K562 (cell line): ENCODE data around the gene CAMK2D. TPM values are rescaled to one million over a fixed set of nuclear protein-coding genes. Genes with fewer than 3 reads are reported as not detected.

Source experiments
- ATAC-seq: fragments of 200-7000 bp; cut with Tn5 transposase; 3 replicates; pipeline ENCODE4 v1.9.1; 2020; ENCODE audit warnings: moderate library complexity
- BruUV-seq: library from RNA; stranded (reverse); fragments of 400-500 nt; replicated peaks from 2 replicates; lab custom pipeline; 2021; lab: Mats Ljungman, UMichigan
- CTCF ChIA-PET: fragments of 300-600 bp; formaldehyde crosslinking; extraction: SDS; loops from one replicate; lab custom pipeline; 2021; ENCODE audit warnings: low intra/inter-chr PET ratio; lab: Yijun Ruan, JAX
- POLR2A ChIA-PET: fragments of 300-600, 350-650 bp; sonication (Branson Sonifier 250); formaldehyde crosslinking; extraction: SDS; loops from one replicate; lab custom pipeline; 2021; ENCODE audit warnings: antibody characterized with exemption, inconsistent platforms; lab: Yijun Ruan, JAX
- DNase-seq, 4 experiments: peaks; one replicate each; pipeline versions ENCODE4 v3.0.0 to v3.0.0-alpha.2; 2011 to 2018; ENCODE audit warnings: low spot score in 3 of 4, mixed read lengths in 3 of 4; ENCODE audit errors: extremely low read depth in 1 of 4
- FAIRE-seq: peaks from 2 replicates; lab custom pipeline; 2011; peaks lifted over from hg19 to GRCh38; lab: Jason Lieb, UNC
- H2AFZ ChIP-seq: 2 replicates; pipeline ENCODE4 v1.6.0; 2011; ENCODE audit warnings: low read depth, low read length, control low read depth, inconsistent platforms
- H3K27ac ChIP-seq: fragments of 200-600 bp; 3 replicates; pipeline ENCODE4 v1.8.0; 2011; ENCODE audit warnings: low read depth, mild to moderate bottlenecking, control low read depth, inconsistent platforms, low read length, moderate library complexity, mixed read lengths; ENCODE audit errors: extremely low read depth
- H3K27me3 ChIP-seq, 2 experiments: fragments of 300-600 bp in 1 of 2; 2 replicates in 1 of 2; 3 replicates in 1 of 2; pipeline versions ENCODE4 v1.6.0 to v1.8.0; 2011; ENCODE audit warnings: inconsistent platforms in 2 of 2, low read length in 2 of 2, mild to moderate bottlenecking in 1 of 2, mixed read lengths in 1 of 2, moderate library complexity in 1 of 2; ENCODE audit not compliant: control insufficient read depth in 2 of 2, insufficient read depth in 2 of 2
- H3K36me3 ChIP-seq: fragments of 300-600 bp; 3 replicates; pipeline ENCODE4 v1.8.0; 2011; ENCODE audit warnings: mild to moderate bottlenecking, low read length, inconsistent platforms; ENCODE audit not compliant: control insufficient read depth, insufficient read depth
- H3K4me1 ChIP-seq, 2 experiments: fragments of 200-600 bp in 1 of 2; replicated peaks in 1 of 2; 2 replicates in 1 of 2; 3 replicates in 1 of 2; pipeline versions ENCODE4 v1.5.1 to v1.8.0; 2011; ENCODE audit warnings: inconsistent platforms in 2 of 2, low read length in 2 of 2, mild to moderate bottlenecking in 1 of 2, mixed read lengths in 1 of 2, moderate library complexity in 1 of 2; ENCODE audit not compliant: control insufficient read depth in 2 of 2, insufficient read depth in 2 of 2
- H3K4me2 ChIP-seq: 2 replicates; pipeline ENCODE4 v1.6.1; 2011; ENCODE audit warnings: low read length, control low read depth, inconsistent platforms, mixed read lengths; ENCODE audit not compliant: insufficient read depth
- H3K4me3 ChIP-seq: fragments of 200-600 bp; sonication (generic), shearing (Covaris generic); 2 replicates; pipeline ENCODE4 v1.5.1; 2016; ENCODE audit warnings: control low read depth, inconsistent platforms
- H3K79me2 ChIP-seq: fragments of 200-600 bp; 3 replicates; pipeline ENCODE4 v1.8.0; 2011; ENCODE audit warnings: low read length, inconsistent platforms; ENCODE audit not compliant: control insufficient read depth, insufficient read depth
- H3K9ac ChIP-seq, 2 experiments: 2 replicates each; pipeline versions ENCODE4 v1.6.0 to v1.6.1; 2011; ENCODE audit warnings: low read depth in 2 of 2, low read length in 2 of 2, control low read depth in 1 of 2, inconsistent platforms in 1 of 2, mild to moderate bottlenecking in 1 of 2, mixed read lengths in 1 of 2; ENCODE audit not compliant: insufficient read depth in 1 of 2
- H3K9me1 ChIP-seq: one replicate; pipeline ENCODE4 v1.6.0; 2011; ENCODE audit warnings: inconsistent platforms, mild to moderate bottlenecking, low read length, moderate library complexity; ENCODE audit not compliant: control insufficient read depth, insufficient read depth
- H3K9me3 ChIP-seq: replicated peaks from 2 replicates; pipeline ENCODE4 v1.5.1; 2011; ENCODE audit warnings: low read depth, low read length, inconsistent platforms; ENCODE audit not compliant: control insufficient read depth, insufficient read depth
- H4K20me1 ChIP-seq: replicated peaks from 2 replicates; pipeline ENCODE4 v1.6.1; 2011; ENCODE audit warnings: low read length, inconsistent platforms, mixed read lengths; ENCODE audit not compliant: control insufficient read depth, insufficient read depth
- CBFA2T3 ChIP-seq: fragments of 450-650 bp; IDR thresholded peaks from 2 replicates; pipeline ENCODE4 v1.6.1; 2017
- CEBPB ChIP-seq: fragments of 450-650 bp; IDR thresholded peaks from 2 replicates; pipeline ENCODE4 v1.6.1; 2016; ENCODE audit warnings: missing genetic modification characterization, missing compliant biosample characterization
- FOXO4 ChIP-seq: fragments of 450-650 bp; formaldehyde crosslinking; IDR thresholded peaks from 2 replicates; pipeline ENCODE4 v1.4.0; 2020; ENCODE audit warnings: mild to moderate bottlenecking, moderate library complexity
- KDM4B ChIP-seq, 2 experiments: fragments of 450-650 bp in 1 of 2; sonication (generic) in 1 of 2; IDR thresholded peaks; 2 replicates each; pipeline ENCODE4 v1.6.1; 2016 to 2017; ENCODE audit warnings: borderline replicate concordance in 2 of 2, antibody characterized with exemption in 1 of 2, low read depth in 1 of 2, mild to moderate bottlenecking in 1 of 2
- NFE2 ChIP-seq: IDR thresholded peaks from 2 replicates; pipeline ENCODE4 v1.6.1; 2014; ENCODE audit warnings: antibody characterized with exemption, low read depth
- NRF1 ChIP-seq, 2 experiments: fragments of 450-650 bp; IDR thresholded peaks in 1 of 2; conservative IDR thresholded peaks in 1 of 2; 2 replicates each; pipeline ENCODE4 v1.6.1; 2014; ENCODE audit warnings: mild to moderate bottlenecking in 2 of 2
- POLR2A ChIP-seq: fragments of 450-650 bp; conservative IDR thresholded peaks from 2 replicates; pipeline ENCODE4 v1.6.1; 2016
- POLR3G ChIP-seq: IDR thresholded peaks from 2 replicates; pipeline ENCODE4 v1.6.1; 2011; ENCODE audit not compliant: insufficient read length, insufficient replicate concordance; ENCODE audit errors: extremely low read depth
- RFX5 ChIP-seq: IDR thresholded peaks from 2 replicates; pipeline ENCODE4 v1.6.1; 2011; ENCODE audit warnings: low read depth, mild to moderate bottlenecking, improper control_type of control experiment, low read length
- SNAPC5 ChIP-seq: fragments of 250-450 bp; sonication (Bioruptor Pico); IDR thresholded peaks from 2 replicates; pipeline ENCODE4 v1.8.0; 2021; ENCODE audit warnings: moderate library complexity, mild to moderate bottlenecking, inconsistent platforms
- THAP7 ChIP-seq: fragments of 250-450 bp; sonication (Bioruptor Pico); IDR thresholded peaks from 2 replicates; pipeline ENCODE4 v1.5.0; 2021
- THRA ChIP-seq: fragments of 450-650 bp; IDR thresholded peaks from 2 replicates; pipeline ENCODE4 v1.6.1; 2017; ENCODE audit warnings: mild to moderate bottlenecking, moderate library complexity
- ZC3H4 ChIP-seq: sonication (generic); formaldehyde crosslinking; IDR thresholded peaks from 2 replicates; pipeline ENCODE4 v1.9.0; 2021; ENCODE audit warnings: missing genetic modification reagents, borderline replicate concordance
- ZNF512 ChIP-seq: IDR thresholded peaks from 2 replicates; pipeline ENCODE4 v1.6.1; 2016; ENCODE audit warnings: missing genetic modification characterization, missing compliant biosample characterization
- ZNF57 ChIP-seq: fragments of 450-650 bp; formaldehyde crosslinking; IDR thresholded peaks from 2 replicates; pipeline ENCODE4 v1.4.0; 2020; ENCODE audit warnings: mild to moderate bottlenecking, moderate library complexity
- ZNF695 ChIP-seq: fragments of 450-650 bp; formaldehyde crosslinking; IDR thresholded peaks from 2 replicates; pipeline ENCODE4 v1.4.0; 2020; ENCODE audit warnings: mild to moderate bottlenecking, moderate library complexity
- WGBS: fragments of 100-300 bp; shearing (Covaris generic); methylation state at CpG from one replicate; pipeline ENCODE4 v1.1.6; 2016; ENCODE audit warnings: low coverage, mixed read lengths; ENCODE audit not compliant: insufficient coverage; ENCODE audit errors: missing lambda C conversion rate; 5-methylcytosine and 5-hydroxymethylcytosine counted together
- in situ Hi-C: fragments of 300-500 bp; cut with MboI; formaldehyde crosslinking; loops from 4 replicates; pipeline ENCODE4 v1.15.0; 2018; ENCODE audit warnings: inconsistent platforms, mixed read lengths
- intact Hi-C: fragments of 100-400 bp; cut with micrococcal nuclease; formaldehyde crosslinking; loops from 2 replicates; pipeline ENCODE4 v1.14.2; 2022
- polyA plus RNA-seq, 8 experiments: library from polyadenylated mRNA; depleted of rRNA in 4 of 8; stranded (reverse) in 5 of 8; unstranded in 3 of 8; fragments of >200 nt; fragmentation: Nextera tagmentation in 2 of 8; fragmentation: Illumina TruSeq in 1 of 8; extraction: Ambion mirVana in 2 of 8; extraction: Trizol in 1 of 8; gene quantifications; 2 replicates each; pipeline versions ENCODE4 v1.2.1 to v1.2.3, GENCODE V29; 2011 to 2014; ENCODE audit warnings: inconsistent platforms in 1 of 8, missing spikeins in 1 of 8
- total RNA-seq, 7 experiments: library from RNA; depleted of rRNA in 6 of 7; stranded (reverse); fragments of >200 nt in 6 of 7; fragmentation: Illumina TruSeq in 2 of 7; extraction: Trizol in 2 of 7; gene quantifications; 2 replicates each; pipeline versions ENCODE4 v1.2.1 to v1.2.3, GENCODE V29; 2011 to 2021; ENCODE audit warnings: low replicate concordance in 1 of 7

The CAMK2D gene
- total and polyA plus RNA-seq, 9 of the 15 experiments (the other 6 are each of a cell fraction or from before 2014, with no cell fraction given): 0.01 to 0.33 (median 0.04) TPM; not detected in 2

- Histone ChIP-seq H3K27me3 (no peaks in the 10 kb centered on the region), H3K79me2 (no peaks in the 10 kb centered on the region), H4K20me1 (no peaks in the 10 kb centered on the region), H3K4me1 (no peaks in the 10 kb centered on the region), H3K9ac (no peak overlapping the region), H3K4me2 (no peak overlapping the region), H3K27ac (no peak overlapping the region), H3K4me3 (no peak overlapping the region), H3K9me3 (no peaks in the 10 kb centered on the region)
- in situ Hi-C loops: no loop called here
- WGBS: 29% methylated on average over 1 of the region's 1 CpG
- no peak for DNase-seq
- ChIA-PET POLR2A (interaction anchor here (0.6 kb wide), 1 partner anchor 11 kb away, joined by 3 read pairs; no protein-coding TSS in a partner anchor), CTCF (no interaction called here)
- TF ChIP-seq CEBPB (tag): no peak
- no peak for TF ChIP-seq RFX5
- TF ChIP-seq NFE2: no peak
- TF ChIP-seq ZC3H4 (CRISPR knock-in tag): no peak
- no peak for TF ChIP-seq ZNF57 (CRISPR knock-in tag)
- no peak for TF ChIP-seq THAP7
- TF ChIP-seq POLR2A: no peak
- TF ChIP-seq ZNF512: no peak
- no peak for TF ChIP-seq FOXO4 (CRISPR knock-in tag)
- no peak for TF ChIP-seq CBFA2T3
- TF ChIP-seq SNAPC5 (CRISPR knock-in tag): no peak
- TF ChIP-seq ZNF695 (CRISPR knock-in tag): no peak
- no peak for TF ChIP-seq POLR3G
- TF ChIP-seq NRF1 (conservative IDR thresholded peaks at IDR 0.05 in 1 of 2, IDR thresholded peaks at IDR 0.05 in 1 of 2): no peak
- TF ChIP-seq THRA: no peak
- TF ChIP-seq KDM4B (IDR thresholded peaks at IDR 0.05; ENCODE audit: borderline replicate concordance in 2 of 2, low read depth in 1 of 2): no peak
- TF ChIP-seq, all 486 proteins: peak for 0
- BruUV-seq: no TSS peak
- no peaks in the 10 kb centered on the region for H3K9me1 ChIP-seq
- no peak for FAIRE-seq
- ATAC-seq: no peak
- H3K36me3 ChIP-seq: no peaks in the 10 kb centered on the region
- no peak overlapping the region for H2AFZ ChIP-seq
- intact Hi-C loops: loop anchor here (10.0 kb wide), 1 partner anchor 216 kb away; the partner anchor contains the start of gene CAMK2D
Observed at GRCh38 chr4:113548303-113548702, 213.2 kb downstream of the CAMK2D start.
